OCI-LY7 (cell line): ENCODE results near the gene RNPEPL1. TPM values are rescaled to one million over a fixed set of nuclear protein-coding genes. Genes with fewer than 3 reads are reported as not detected.

Source experiments
- BruUV-seq: library from RNA; stranded (reverse); fragments of 400-500 nt; replicated peaks from 2 replicates; lab custom pipeline; 2021; lab: Mats Ljungman, UMichigan
- CTCF ChIA-PET: fragments of 300-600 bp; sonication (Branson Sonifier 250); formaldehyde crosslinking; loops from one replicate; lab custom pipeline; 2022; ENCODE audit warnings: antibody characterized with exemption; ENCODE audit not compliant: unreplicated experiment; lab: Charles Lee
- POLR2A ChIA-PET: fragments of 300-600 bp; sonication (Branson Sonifier 250); formaldehyde crosslinking; loops from one replicate; lab custom pipeline; 2022; ENCODE audit warnings: antibody characterized with exemption; lab: Charles Lee
- DNase-seq: peaks from one replicate; pipeline ENCODE4 v3.0.0-alpha.2; 2015; ENCODE audit warnings: low spot score
- H2AFZ ChIP-seq: fragments of 200-600 bp; sonication (generic), shearing (Covaris generic); 2 replicates; pipeline ENCODE4 v1.6.1; 2014; ENCODE audit warnings: mild to moderate bottlenecking, antibody characterized with exemption, low read length, moderate library complexity
- H3K27ac ChIP-seq: fragments of 200-600 bp; sonication (generic); 2 replicates; pipeline ENCODE4 v1.5.1; 2014; ENCODE audit warnings: mixed run types, low read depth, mild to moderate bottlenecking, moderate library complexity, low read length, inconsistent platforms; ENCODE audit not compliant: poor library complexity, severe bottlenecking
- H3K36me3 ChIP-seq: fragments of 200-600 bp; sonication (generic); 2 replicates; pipeline ENCODE4 v1.6.1; 2014; ENCODE audit warnings: mild to moderate bottlenecking, antibody characterized with exemption, low read length, moderate library complexity, mixed read lengths; ENCODE audit not compliant: insufficient read depth
- H3K4me1 ChIP-seq: fragments of 200-600 bp; sonication (generic); 2 replicates; pipeline ENCODE4 v1.5.1; 2014; ENCODE audit warnings: mild to moderate bottlenecking, low read length; ENCODE audit not compliant: insufficient read depth, poor library complexity, severe bottlenecking
- H3K4me2 ChIP-seq: fragments of 200-600 bp; sonication (generic); 2 replicates; pipeline ENCODE4 v1.6.1; 2014; ENCODE audit warnings: mild to moderate bottlenecking, low read length
- H3K4me3 ChIP-seq: fragments of 200-600 bp; sonication (generic); 2 replicates; pipeline ENCODE4 v1.5.1; 2014; ENCODE audit warnings: mild to moderate bottlenecking, low read depth, low read length; ENCODE audit not compliant: poor library complexity, severe bottlenecking
- H3K79me2 ChIP-seq: fragments of 200-600 bp; sonication (generic); 2 replicates; pipeline ENCODE4 v1.6.1; 2016; ENCODE audit warnings: low read depth, mild to moderate bottlenecking, low read length, moderate library complexity, mixed read lengths; ENCODE audit not compliant: insufficient read depth
- H3K9me2 ChIP-seq: fragments of 200-600 bp; sonication (generic); 2 replicates; pipeline ENCODE4 v1.6.1; 2016; ENCODE audit warnings: mild to moderate bottlenecking, low read length, mixed read lengths; ENCODE audit not compliant: insufficient read depth
- H3K9me3 ChIP-seq: fragments of 200-600 bp; sonication (generic); 2 replicates; pipeline ENCODE4 v1.6.1; 2014; ENCODE audit warnings: mild to moderate bottlenecking, mixed run types, low read length, mixed read lengths
- H4K20me1 ChIP-seq: fragments of 200-600 bp; sonication (generic); 2 replicates; pipeline ENCODE4 v1.6.1; 2014; ENCODE audit warnings: mild to moderate bottlenecking, antibody characterized with exemption, low read length, moderate library complexity, mixed read lengths; ENCODE audit not compliant: insufficient read depth
- CTCF ChIP-seq: fragments of 200-600 bp; sonication (generic); conservative IDR thresholded peaks from 2 replicates; pipeline ENCODE4 v1.5.1; 2014; ENCODE audit warnings: mild to moderate bottlenecking, antibody characterized with exemption, low read length, moderate library complexity, mixed read lengths
- EZH2phosphoT487 ChIP-seq: fragments of 200-600 bp; sonication (generic); IDR thresholded peaks from 2 replicates; pipeline ENCODE4 v1.6.1; 2018; ENCODE audit warnings: low read depth, borderline replicate concordance, mild to moderate bottlenecking, mixed run types, antibody characterized with exemption, low read length, moderate library complexity, mixed read lengths
- intact Hi-C: fragments of 100-400 bp; cut with micrococcal nuclease; formaldehyde crosslinking; loops from one replicate; pipeline ENCODE4 v1.10.0; 2022; ENCODE audit not compliant: unreplicated experiment
- total RNA-seq, 2 experiments: library from RNA; depleted of rRNA in 1 of 2; stranded (reverse); fragments of >200 nt in 1 of 2; shearing (Covaris generic) in 1 of 2; gene quantifications; 2 replicates each; pipeline ENCODE4 v1.2.3, GENCODE V29; 2014 to 2022

Gene RNPEPL1
- total RNA-seq, 2 experiments from 2014 or later: 41.9 to 51.8 TPM

GRCh38 chr2:240588669-240589068, 20.4 kb downstream of the RNPEPL1 start:
- Histone ChIP-seq H4K20me1 (peaks cover 10% of the 10 kb centered on the region; the same call in 1 of the 2 replicates), H2AFZ (no peak overlapping the region), H3K4me2 (peak overlapping the region; percentile 94), H3K36me3 (peaks cover 31% of the 10 kb centered on the region; the same call in 1 of the 2 replicates), H3K4me1 (peaks cover 28% of the 10 kb centered on the region), H3K4me3 (peak overlapping the region; percentile 96), H3K9me3 (no peaks in the 10 kb centered on the region), H3K79me2 (peaks cover 28% of the 10 kb centered on the region), H3K27ac (no peak overlapping the region), H3K9me2 (no peaks in the 10 kb centered on the region)
- ChIA-PET POLR2A (interaction anchor here (0.9 kb wide), 1 partner anchor 18 kb away, joined by 3 read pairs; no protein-coding TSS in a partner anchor), CTCF (no interaction called here)
- TF ChIP-seq CTCF: no peak
- no peak for TF ChIP-seq EZH2phosphoT487
- DNase-seq: no peak
- intact Hi-C loops: loop anchor here (5.0 to 10.0 kb wide), 2 partner anchors 726 to 1186 kb away; partner anchors contain the start of genes HDAC4, HDLBP and SEPTIN2
- BruUV-seq: no TSS peak

- no peak for DNase-seq
- no TSS peak for BruUV-seq
- peaks cover 21% of the 10 kb centered on the region for H3K4me1 ChIP-seq
- H3K36me3 ChIP-seq: peaks cover 31% of the 10 kb centered on the region; the same call in 1 of the 2 replicates
- peak overlapping the region; percentile 94; the same call in 1 of the 2 replicates for H3K4me2 ChIP-seq
- peaks cover 25% of the 10 kb centered on the region for H3K79me2 ChIP-seq
- peaks cover 10% of the 10 kb centered on the region; the same call in 1 of the 2 replicates for H4K20me1 ChIP-seq
- POLR2A ChIA-PET: no interaction called here
- no peak overlapping the region for H3K4me3 ChIP-seq
- intact Hi-C loops: loop anchor here (5.0 to 10.0 kb wide), 2 partner anchors 725 to 1187 kb away; partner anchors contain the start of genes HDAC4, HDLBP and SEPTIN2
- H2AFZ ChIP-seq: no peak overlapping the region
- no peak for TF ChIP-seq CTCF
- TF ChIP-seq EZH2phosphoT487: no peak
- no peak overlapping the region for H3K27ac ChIP-seq
- no peaks in the 10 kb centered on the region for H3K9me2 ChIP-seq
- CTCF ChIA-PET: no interaction called here
- no peaks in the 10 kb centered on the region for H3K9me3 ChIP-seq
Measured at GRCh38 chr2:240589375-240589774, 21.1 kb downstream of the RNPEPL1 start.

- Histone ChIP-seq H3K9me3 (no peaks in the 10 kb centered on the region), H3K4me3 (no peak overlapping the region), H3K27ac (no peak overlapping the region), H2AFZ (no peak overlapping the region), H3K36me3 (peaks cover 31% of the 10 kb centered on the region; the same call in 1 of the 2 replicates), H4K20me1 (peaks cover 10% of the 10 kb centered on the region; the same call in 1 of the 2 replicates), H3K79me2 (peaks cover 25% of the 10 kb centered on the region), H3K4me2 (no peak overlapping the region), H3K9me2 (no peaks in the 10 kb centered on the region), H3K4me1 (peaks cover 17% of the 10 kb centered on the region)
- ChIA-PET CTCF (no interaction called here), POLR2A (no interaction called here)
- no TSS peak for BruUV-seq
- intact Hi-C loops: loop anchor here (5.0 to 10.0 kb wide), 2 partner anchors 725 to 1188 kb away; partner anchors contain the start of genes HDAC4, HDLBP and SEPTIN2
- DNase-seq: no peak
- TF ChIP-seq CTCF (no peak), EZH2phosphoT487 (no peak)
Measured at GRCh38 chr2:240589850-240590525, 21.7 kb downstream of the RNPEPL1 start.
